HG03175 (cell line): ENCODE measurements around the gene FARS2.

Source experiments
- ATAC-seq: cut with Tn5 transposase; IDR thresholded peaks from one replicate; pipeline ENCODE4 v1.9.1; 2021; ENCODE audit warnings: mild to moderate bottlenecking, moderate library complexity; ENCODE audit not compliant: unreplicated experiment

Gene FARS2

GRCh38 chr6:5248302-5249098 is 12.8 kb upstream of the FARS2 start:
- ATAC-seq, result no peak

DNA sequence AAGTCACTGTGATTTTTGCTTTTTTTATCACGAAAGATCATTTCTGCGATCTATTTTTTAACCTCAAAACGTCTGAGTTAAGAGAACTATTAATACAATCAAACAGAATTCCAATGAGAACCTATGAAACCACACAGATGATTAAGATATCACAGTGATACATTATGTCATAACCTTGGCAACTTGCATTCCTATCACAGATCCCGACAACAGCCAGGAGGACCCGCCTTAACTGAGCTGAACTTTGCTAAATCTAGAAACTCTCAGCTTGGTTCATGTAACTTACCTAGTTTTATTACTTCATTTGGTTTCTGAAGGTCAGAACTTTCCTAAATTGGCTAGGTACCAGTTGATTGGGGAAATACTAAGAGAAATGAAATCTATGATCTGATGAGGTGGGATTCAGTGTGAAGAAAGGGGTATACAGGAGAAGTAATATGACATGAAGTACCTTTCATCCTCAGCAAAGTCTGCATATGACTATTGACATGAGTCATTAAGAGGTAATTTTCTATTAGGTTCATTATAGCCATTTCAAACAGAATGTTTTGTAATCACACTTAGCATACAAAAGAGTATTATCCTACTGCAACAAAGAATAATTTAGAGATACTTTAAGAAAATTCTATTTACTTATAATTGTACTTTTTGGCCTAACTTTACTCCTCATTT is 11.7 kb upstream of the FARS2 start:
- ATAC-seq, result no peak

GRCh38 chr6:5250451-5250850 is 10.9 kb upstream of the FARS2 start:
- no peak for ATAC-seq

- no peak for ATAC-seq
These were observed 10.4 kb upstream of the FARS2 start for GRCh38 chr6:5250911-5251310.

- ATAC-seq, result no peak
These were observed 4.4 kb upstream of the FARS2 start for GRCh38 chr6:5256952-5257351.

DNA sequence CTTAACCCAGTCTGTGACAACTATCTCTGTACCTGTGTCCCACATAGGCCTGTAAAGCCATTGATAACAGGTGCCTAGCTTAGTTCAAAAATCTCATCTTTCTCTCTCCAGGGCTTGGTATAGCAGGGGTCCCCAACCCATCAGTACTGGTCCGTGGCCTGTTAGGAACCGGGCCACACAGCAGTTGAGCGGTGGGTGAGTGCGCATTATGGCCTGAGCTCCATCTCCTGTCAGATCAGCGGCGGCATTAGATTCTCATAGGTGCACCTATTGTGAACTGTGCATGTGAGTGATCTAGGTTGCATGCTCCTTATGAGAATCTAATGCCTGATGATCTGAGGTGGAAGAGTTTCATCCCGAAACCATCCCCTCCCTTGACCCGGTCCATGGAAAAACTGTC is 3.9 kb upstream of the FARS2 start:
- ATAC-seq, result no peak

GRCh38 chr6:5259428-5259827 is 1.9 kb upstream of the FARS2 start:
- ATAC-seq, result no peak

DNA sequence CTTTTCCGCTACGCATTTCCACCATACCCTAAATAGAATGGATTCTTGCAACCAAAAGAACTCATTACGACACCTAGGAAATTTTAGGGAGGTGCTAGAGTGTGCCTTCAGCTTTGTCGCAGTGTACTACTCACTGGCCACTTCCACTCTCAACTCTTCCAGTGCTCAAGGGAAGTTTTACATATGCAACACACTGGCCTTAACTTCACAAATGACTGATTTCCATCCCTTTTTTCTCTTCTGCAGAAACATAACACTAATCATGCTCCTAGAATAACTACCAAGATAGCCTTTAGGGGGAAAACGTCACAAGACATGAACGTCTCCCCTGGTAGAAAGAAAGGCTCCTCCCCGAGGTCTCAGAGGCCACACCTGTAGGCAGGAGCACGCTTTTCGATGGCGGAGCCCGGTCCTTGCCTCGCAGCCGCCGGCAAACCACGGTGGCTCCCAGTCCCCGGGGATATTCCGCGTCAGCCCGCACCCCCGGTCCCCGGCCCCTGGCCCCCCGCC is 1.1 kb upstream of the FARS2 start:
- peak; percentile 72 for ATAC-seq

GRCh38 chr6:5261545-5262109 is 314 bp downstream of the FARS2 start:
- ATAC-seq, result no peak

- ATAC-seq, result no peak
These were observed 5.1 kb downstream of the FARS2 start for GRCh38 chr6:5266423-5266822.

- ATAC-seq, result no peak
These were observed 8.9 kb downstream of the FARS2 start for GRCh38 chr6:5270093-5270680.

- no peak for ATAC-seq
These were observed 10.6 kb downstream of the FARS2 start for GRCh38 chr6:5271926-5272325.

DNA sequence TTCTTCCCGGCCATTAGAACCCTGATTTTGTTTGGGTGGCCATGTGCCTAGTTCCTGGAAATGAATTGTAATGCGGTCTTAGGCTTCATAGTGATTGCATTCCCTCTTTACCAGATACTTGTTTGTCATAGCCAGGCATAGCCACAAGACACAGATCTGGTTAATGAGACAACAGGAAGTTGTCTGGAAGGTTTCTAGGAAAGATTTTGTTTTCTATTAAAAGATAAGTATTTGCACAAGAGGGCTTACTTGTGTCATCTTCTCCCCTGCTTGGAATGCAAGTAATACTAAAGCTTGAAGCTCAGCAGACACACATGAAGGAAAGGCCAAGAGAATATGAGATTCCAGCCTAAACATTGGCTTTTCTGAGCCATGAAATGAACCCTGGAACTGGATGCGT is 12.9 kb downstream of the FARS2 start:
- no peak for ATAC-seq

GRCh38 chr6:5275497-5275896 is 14.2 kb downstream of the FARS2 start:
- no peak for ATAC-seq

DNA sequence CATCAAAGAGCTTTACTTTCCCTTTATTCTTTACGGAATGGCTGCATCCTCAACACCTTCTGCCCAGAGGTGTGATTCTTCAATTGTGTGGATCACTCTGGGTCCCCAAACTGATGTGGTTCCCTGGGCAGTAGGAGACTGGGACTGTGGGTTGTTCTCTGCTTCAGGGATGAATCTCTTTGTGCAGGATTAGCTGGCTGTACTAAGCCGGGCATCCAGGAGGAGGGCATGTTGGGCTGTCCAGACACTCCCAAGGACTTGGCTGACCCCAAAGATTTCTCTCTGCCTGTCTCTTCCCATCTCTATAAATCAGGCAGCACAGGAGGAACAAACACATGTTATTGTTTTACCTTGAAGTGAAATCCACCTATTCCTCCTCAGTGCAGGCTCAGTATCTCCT is 15.3 kb downstream of the FARS2 start:
- ATAC-seq, result no peak

DNA sequence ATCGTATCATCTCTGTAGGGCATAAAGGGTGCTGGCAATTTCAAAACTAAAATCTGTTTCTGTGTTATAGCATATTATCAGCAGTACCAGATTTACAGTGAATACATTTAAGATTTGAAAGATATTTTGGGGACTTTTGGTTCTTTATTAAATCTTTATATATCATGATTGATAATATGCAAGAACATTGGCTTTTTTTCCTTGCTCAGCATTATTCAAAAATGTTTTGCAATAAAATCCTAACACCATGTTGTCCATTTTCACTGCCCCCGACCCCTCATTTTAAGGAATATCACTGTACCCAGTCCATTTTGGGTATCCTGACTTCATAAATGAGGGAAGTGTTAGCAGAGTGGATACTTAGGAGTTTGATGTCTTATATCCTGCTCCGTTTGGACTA is 16.3 kb downstream of the FARS2 start:
- no peak for ATAC-seq

- peak; percentile 71 for ATAC-seq
These were observed 16.7 kb downstream of the FARS2 start for GRCh38 chr6:5278047-5278446.

DNA sequence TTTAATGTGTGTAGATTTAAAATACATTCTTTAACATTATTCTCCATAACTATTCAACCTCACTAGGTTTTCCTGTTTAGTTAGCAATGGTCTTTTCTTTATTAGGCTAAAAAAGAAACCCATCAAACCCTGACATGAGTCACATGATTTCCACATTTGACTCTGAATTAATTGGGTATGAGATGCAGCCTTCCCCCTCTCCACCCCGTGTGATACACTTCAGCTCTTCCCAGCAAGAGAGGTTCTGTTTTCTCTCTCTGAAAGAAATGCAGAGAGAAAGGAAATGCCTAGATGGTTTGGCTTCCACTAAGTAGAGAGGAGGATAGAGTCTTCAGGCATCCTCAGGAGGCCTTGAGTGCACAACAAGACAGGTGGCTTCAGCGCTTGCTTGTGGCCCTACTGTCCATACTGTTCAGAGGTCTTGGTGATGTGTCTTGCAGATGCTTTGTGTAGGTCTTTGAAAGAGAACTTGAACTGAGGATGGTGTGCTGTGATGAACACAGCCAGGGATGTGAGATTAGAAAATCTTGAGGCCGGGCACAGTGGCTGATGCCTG is 17.3 kb downstream of the FARS2 start:
- ATAC-seq, result no peak

DNA sequence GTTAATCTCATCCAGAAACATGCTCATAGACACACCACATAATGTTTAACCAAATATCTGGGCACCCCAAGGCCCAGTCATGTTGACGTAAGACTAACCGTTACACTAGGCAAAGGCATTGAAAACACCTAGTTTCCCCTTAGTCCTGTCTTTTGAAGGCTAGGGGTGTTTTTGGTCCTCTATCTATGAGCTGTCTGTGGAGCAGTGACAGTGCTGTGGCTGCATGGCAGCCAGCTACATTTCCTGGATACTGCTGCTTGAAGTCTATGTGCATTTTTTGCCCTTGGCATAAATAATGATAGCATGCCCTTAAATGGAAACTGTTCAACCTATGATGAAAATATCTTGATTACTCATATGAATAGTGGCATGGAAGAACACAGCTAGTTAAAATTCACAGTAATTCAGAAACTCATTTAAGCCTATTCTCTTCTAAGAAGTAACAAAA is 18.6 kb downstream of the FARS2 start:
- ATAC-seq, result no peak

DNA sequence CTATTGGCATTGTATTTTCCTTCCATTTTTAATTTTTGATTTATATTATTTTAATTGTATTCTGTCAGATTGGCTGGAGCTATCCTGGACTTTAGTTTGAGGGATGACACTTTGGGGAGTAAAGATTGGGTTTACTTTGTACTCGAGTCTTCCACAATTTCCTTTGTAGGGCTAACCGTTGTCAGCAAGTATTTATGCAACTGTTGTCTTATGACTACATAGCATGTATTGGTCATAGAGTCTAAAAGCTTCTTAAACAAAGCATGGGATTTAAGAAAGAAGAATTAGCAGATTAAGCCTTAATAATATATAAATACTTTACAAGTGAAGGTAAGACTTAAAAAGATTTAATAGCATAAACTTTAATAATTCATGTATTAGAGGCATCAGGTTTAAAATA is 19.6 kb downstream of the FARS2 start:
- no peak for ATAC-seq

DNA sequence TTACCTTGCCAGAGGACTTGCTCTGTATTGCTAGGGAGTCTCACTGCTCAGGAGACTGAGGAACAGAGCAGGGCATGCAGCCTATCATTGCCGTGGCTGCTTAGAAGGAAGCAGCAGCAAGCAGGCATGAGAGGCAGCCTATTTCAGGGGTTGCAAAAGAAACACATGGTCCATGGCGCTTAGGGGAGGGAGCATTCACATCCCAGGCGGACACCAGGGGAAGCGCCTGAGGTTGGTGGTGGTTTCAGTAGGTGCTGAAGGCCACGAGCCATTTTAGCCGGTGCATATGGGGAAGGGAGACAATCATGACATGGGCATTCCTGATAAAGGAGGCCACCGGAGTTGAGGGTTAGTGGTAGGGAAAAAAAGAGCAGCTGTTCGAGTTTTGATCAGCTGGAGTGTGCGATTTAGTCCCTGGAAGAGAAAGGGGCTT is 20.9 kb downstream of the FARS2 start:
- ATAC-seq, result no peak
